Vagina (tissue), 2 donors: Measurements from ENCODE around the gene CCDC141.

ENCODE experiments used
- CTCF ChIP-seq, 3 experiments: fragments of 450-650 bp in 2 of 3; fragments of 200-600 bp in 1 of 3; sonication (generic) in 1 of 3; IDR thresholded peaks; one replicate each; pipeline ENCODE4 v1.5.1; 2017 to 2019; ENCODE audit warnings: antibody characterized with exemption in 3 of 3, mild to moderate bottlenecking in 2 of 3, moderate library complexity in 2 of 3
- POLR2AphosphoS5 ChIP-seq, 2 donors: sonication (generic); formaldehyde crosslinking; IDR thresholded peaks; one replicate each; pipeline ENCODE4 v1.9.0; 2017; ENCODE audit warnings: antibody characterized with exemption in 2 of 2, mild to moderate bottlenecking in 2 of 2, low read depth in 1 of 2; ENCODE audit not compliant: insufficient read depth in 1 of 2

GRCh38 chr2:178860551-178860950 is 189.4 kb downstream of the CCDC141 start:
- no peak for TF ChIP-seq CTCF (IDR thresholded peaks at IDR 0.05)
- TF ChIP-seq POLR2AphosphoS5 (IDR thresholded peaks at IDR 0.05; ENCODE audit: insufficient read depth in 1 of 2, low read depth in 1 of 2): no peak
